Subcutaneous adipose tissue (tissue), 4 donors: Measurements from ENCODE around the gene GLYATL1. TPM values are rescaled to one million over a fixed set of nuclear protein-coding genes. Genes with fewer than 3 reads are reported as not detected.

Experiments used
- CTCF ChIP-seq: fragments of 450-650 bp; IDR thresholded peaks from one replicate; pipeline ENCODE4 v1.5.1; 2016; ENCODE audit warnings: low read depth, mild to moderate bottlenecking, control low read depth, antibody characterized with exemption, moderate library complexity
- total RNA-seq, 4 donors: library from RNA; depleted of rRNA; stranded (reverse); fragments of >200 nt; gene quantifications; one replicate each; pipeline ENCODE4 v1.1.0, GENCODE V29; 2016

GLYATL1 gene
- total RNA-seq, 4 donors from 2014 or later, result not detected

- no peak for TF ChIP-seq CTCF
Observed at GRCh38 chr11:58963551-58964104, 24.3 kb downstream of the GLYATL1 start.

GRCh38 chr11:58965246-58965985 is 26.1 kb downstream of the GLYATL1 start:
- TF ChIP-seq CTCF, result no peak

GRCh38 chr11:58968251-58968711 is 29.0 kb downstream of the GLYATL1 start:
- TF ChIP-seq CTCF, result no peak

- no peak for TF ChIP-seq CTCF
Observed at GRCh38 chr11:58977470-58977869, 38.2 kb downstream of the GLYATL1 start.

- TF ChIP-seq CTCF, result no peak
Observed at GRCh38 chr11:58979222-58979621, 39.9 kb downstream of the GLYATL1 start.

DNA sequence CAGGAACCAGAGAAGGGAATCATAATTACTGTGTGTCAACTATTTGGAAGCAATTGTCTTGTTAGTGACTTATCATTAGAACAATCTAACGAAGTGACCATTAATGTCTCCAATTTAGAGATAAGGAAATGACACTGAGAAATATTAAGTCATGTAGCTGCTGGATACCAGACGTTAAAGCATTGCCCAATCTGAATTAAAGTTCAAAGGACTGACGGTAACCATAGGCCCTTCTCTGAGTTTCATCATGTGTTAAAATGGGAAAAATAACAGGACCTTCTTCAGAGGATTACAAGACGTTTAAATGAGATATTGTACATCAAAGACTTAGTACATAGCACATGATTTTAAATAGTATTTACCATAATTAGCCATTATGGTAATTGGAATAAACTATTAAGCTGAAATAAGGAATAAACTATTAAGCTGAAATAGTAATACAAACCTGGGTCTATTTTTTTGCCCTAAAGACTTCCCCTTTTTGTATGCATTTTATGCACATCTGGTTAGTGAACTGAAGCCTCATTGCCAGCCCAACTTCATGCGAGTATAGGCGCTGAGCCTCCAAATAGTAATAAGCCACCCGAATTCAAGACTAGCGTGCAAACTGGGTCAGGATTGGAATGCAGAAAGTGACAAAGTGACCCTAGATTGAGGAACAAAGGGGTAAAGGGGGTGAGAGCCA is 41.0 kb downstream of the GLYATL1 start:
- no peak for TF ChIP-seq CTCF

DNA sequence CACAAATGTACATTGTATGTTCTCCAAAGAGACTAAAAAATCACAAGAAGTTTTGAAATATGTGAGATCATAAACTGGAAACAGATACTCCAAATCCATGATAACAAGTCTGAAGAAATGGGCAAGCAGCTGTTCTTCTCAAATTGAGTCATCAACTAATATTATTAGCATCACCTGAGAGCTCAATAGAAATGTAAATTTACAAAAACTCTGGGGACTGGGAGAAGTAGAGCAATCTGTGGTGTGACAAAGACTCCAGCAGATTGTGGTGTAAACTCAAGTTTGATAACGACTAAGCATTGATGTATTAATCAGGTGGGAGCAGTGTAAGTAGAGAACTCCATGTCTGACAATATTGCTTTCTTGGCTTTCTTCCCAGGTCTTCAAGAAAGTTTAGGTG is 53.2 kb downstream of the GLYATL1 start:
- no peak for TF ChIP-seq CTCF
